HCT116 (cell line): Measurements from ENCODE around the gene PGAP3. TPM values are rescaled to one million over a fixed set of nuclear protein-coding genes. Genes with fewer than 3 reads are reported as not detected.

Source experiments
- ATAC-seq: fragments of 200-7000 bp; cut with Tn5 transposase; 2 replicates; pipeline ENCODE4 v1.9.1; 2020; ENCODE audit warnings: mild to moderate bottlenecking, moderate library complexity
- BruUV-seq: library from RNA; stranded (reverse); fragments of 400-500 nt; replicated peaks from 2 replicates; lab custom pipeline; 2021; lab: Mats Ljungman, UMichigan
- CTCF ChIA-PET: fragments of 300-600 bp; sonication (Branson Sonifier 250); formaldehyde crosslinking; loops from one replicate; lab custom pipeline; 2021; ENCODE audit warnings: antibody characterized with exemption; lab: Charles Lee
- POLR2A ChIA-PET: fragments of 300-600, 350-600 bp; sonication (Branson Sonifier 250); formaldehyde crosslinking; loops from one replicate; lab custom pipeline; 2021; ENCODE audit warnings: antibody characterized with exemption; lab: Charles Lee
- RAD21 ChIA-PET, 2 experiments: fragments of 300-600 bp; sonication (Branson Sonifier 250); formaldehyde crosslinking; loops; one replicate each; lab custom pipeline; 2023; ENCODE audit warnings: low total read pairs in 2 of 2; ENCODE audit not compliant: uncharacterized antibody in 2 of 2, unreplicated experiment in 2 of 2, low non-redundant PET in 1 of 2; lab: Charles Lee
- DNase-seq: peaks from one replicate; pipeline ENCODE4 v3.0.0-alpha.2; 2010; ENCODE audit warnings: low read depth, low spot score
- H2AFZ ChIP-seq: fragments of 200-600 bp; shearing (Covaris generic), sonication (generic); 2 replicates; pipeline ENCODE4 v1.6.1; 2017; ENCODE audit warnings: low read depth, mixed run types, mixed read lengths, antibody characterized with exemption, low read length; ENCODE audit not compliant: poor library complexity, severe bottlenecking
- H3K27ac ChIP-seq: 2 replicates; pipeline ENCODE4 v1.5.1; 2012; ENCODE audit warnings: low read depth, low read length
- H3K27me3 ChIP-seq: fragments of 200-600 bp; sonication (generic); 2 replicates; pipeline ENCODE4 v1.6.1; 2016; ENCODE audit warnings: mixed run types, low read length, mixed read lengths; ENCODE audit not compliant: insufficient read depth
- H3K36me3 ChIP-seq, 2 experiments: fragments of 200-500 bp in 1 of 2; fragments of 200-600 bp in 1 of 2; sonication (Bioruptor generic) in 1 of 2; sonication (generic) in 1 of 2; 2 replicates each; pipeline versions ENCODE4 v1.5.1 to v1.6.1; 2014 to 2016; ENCODE audit warnings: low read length in 2 of 2, inconsistent platforms in 1 of 2, mixed read lengths in 1 of 2, mixed run types in 1 of 2; ENCODE audit not compliant: insufficient read depth in 2 of 2, control insufficient read depth in 1 of 2
- H3K4me1 ChIP-seq, 2 experiments: fragments of 200-600 bp in 1 of 2; sonication (generic) in 1 of 2; 2 replicates each; pipeline versions ENCODE4 v1.5.1 to v1.6.1; 2012 to 2017; ENCODE audit warnings: low read length in 2 of 2, inconsistent platforms in 1 of 2, mild to moderate bottlenecking in 1 of 2, mixed read lengths in 1 of 2, mixed run types in 1 of 2, moderate library complexity in 1 of 2; ENCODE audit not compliant: insufficient read depth in 2 of 2, control insufficient read depth in 1 of 2
- H3K4me2 ChIP-seq: fragments of 200-600 bp; sonication (generic); 2 replicates; pipeline ENCODE4 v1.6.1; 2017; ENCODE audit warnings: mixed run types, low read length, mixed read lengths
- H3K4me3 ChIP-seq, 2 experiments: fragments of 200-600 bp in 1 of 2; sonication (generic) in 1 of 2; replicated peaks in 1 of 2; 2 replicates each; pipeline ENCODE4 v1.5.1; 2011 to 2016; ENCODE audit warnings: low read length in 2 of 2, control low read depth in 1 of 2, low read depth in 1 of 2, mild to moderate bottlenecking in 1 of 2, mixed read lengths in 1 of 2, mixed run types in 1 of 2
- H3K79me2 ChIP-seq: fragments of 200-600 bp; sonication (generic); 2 replicates; pipeline ENCODE4 v1.6.1; 2017; ENCODE audit warnings: mild to moderate bottlenecking, mixed run types, low read length, moderate library complexity, mixed read lengths; ENCODE audit not compliant: insufficient read depth
- H3K9ac ChIP-seq: fragments of 200-600 bp; sonication (generic); 2 replicates; pipeline ENCODE4 v1.6.1; 2016; ENCODE audit warnings: low read length, mixed read lengths
- H3K9me2 ChIP-seq: fragments of 200-600 bp; sonication (generic), shearing (Covaris generic); 2 replicates; pipeline ENCODE4 v1.6.1; 2017; ENCODE audit warnings: mixed run types, mild to moderate bottlenecking, moderate library complexity; ENCODE audit not compliant: insufficient read depth
- H3K9me3 ChIP-seq, 2 experiments: fragments of 200-500 bp in 1 of 2; fragments of 200-600 bp in 1 of 2; sonication (Bioruptor generic) in 1 of 2; sonication (generic) in 1 of 2; 2 replicates each; pipeline ENCODE4 v1.6.1; 2014 to 2017; ENCODE audit warnings: low read length in 2 of 2, mixed read lengths in 2 of 2, inconsistent platforms in 1 of 2, low read depth in 1 of 2, mild to moderate bottlenecking in 1 of 2, mixed run types in 1 of 2, moderate library complexity in 1 of 2; ENCODE audit not compliant: control insufficient read depth in 1 of 2, insufficient read depth in 1 of 2
- H4K20me1 ChIP-seq: fragments of 200-600 bp; sonication (generic), shearing (Covaris generic); 2 replicates; pipeline ENCODE4 v1.6.1; 2017; ENCODE audit warnings: mixed run types, mild to moderate bottlenecking, moderate library complexity; ENCODE audit not compliant: insufficient read depth
- ATF3 ChIP-seq: IDR thresholded peaks from 2 replicates; pipeline ENCODE4 v1.6.1; 2012
- CBX3 ChIP-seq: IDR thresholded peaks from 2 replicates; pipeline ENCODE4 v1.6.1; 2012; ENCODE audit warnings: low read depth
- CEBPB ChIP-seq: IDR thresholded peaks from 2 replicates; pipeline ENCODE4 v1.6.1; 2012; ENCODE audit warnings: low read depth
- CTCF ChIP-seq, 3 experiments: fragments of 200-600 bp in 1 of 3; sonication (generic) in 1 of 3; IDR thresholded peaks in 2 of 3; conservative IDR thresholded peaks in 1 of 3; 2 replicates each; pipeline ENCODE4 v1.5.1; 2012 to 2017; ENCODE audit warnings: low read depth in 2 of 3, low read length in 2 of 3, antibody characterized with exemption in 1 of 3, borderline replicate concordance in 1 of 3, control low read depth in 1 of 3, mild to moderate bottlenecking in 1 of 3, mixed read lengths in 1 of 3, mixed run types in 1 of 3, moderate library complexity in 1 of 3; ENCODE audit not compliant: insufficient read depth in 1 of 3
- EGR1 ChIP-seq: IDR thresholded peaks from 2 replicates; pipeline ENCODE4 v1.6.1; 2012; ENCODE audit warnings: low read depth
- EZH2 ChIP-seq: fragments of 200-600 bp; sonication (generic); IDR thresholded peaks from 2 replicates; pipeline ENCODE4 v1.6.1; 2017; ENCODE audit warnings: antibody characterized with exemption, mixed run types
- EZH2phosphoT487 ChIP-seq: fragments of 200-600 bp; IDR thresholded peaks from 2 replicates; pipeline ENCODE4 v1.6.1; 2018; ENCODE audit warnings: antibody characterized with exemption, borderline replicate concordance
- FOSL1 ChIP-seq: IDR thresholded peaks from 2 replicates; pipeline ENCODE4 v1.6.1; 2012; ENCODE audit warnings: low read depth
- JUND ChIP-seq: IDR thresholded peaks from 2 replicates; pipeline ENCODE4 v1.6.1; 2012
- MAX ChIP-seq: IDR thresholded peaks from 2 replicates; pipeline ENCODE4 v1.6.1; 2012
- POLR2A ChIP-seq: IDR thresholded peaks from 2 replicates; pipeline ENCODE4 v1.7.0; 2011; ENCODE audit warnings: borderline replicate concordance; ENCODE audit not compliant: insufficient read depth, insufficient read length; ENCODE audit errors: extremely low read depth
- POLR2AphosphoS5 ChIP-seq: IDR thresholded peaks from 2 replicates; pipeline ENCODE4 v1.6.1; 2011; ENCODE audit warnings: mild to moderate bottlenecking, low read depth, low read length, moderate library complexity
- RAD21 ChIP-seq: IDR thresholded peaks from 2 replicates; pipeline ENCODE4 v1.6.1; 2012; ENCODE audit warnings: low read depth, mild to moderate bottlenecking
- SP1 ChIP-seq: IDR thresholded peaks from 2 replicates; pipeline ENCODE4 v1.6.1; 2012; ENCODE audit warnings: low read depth
- TCF7L2 ChIP-seq: IDR thresholded peaks from 2 replicates; pipeline ENCODE4 v1.7.0; 2011; ENCODE audit warnings: borderline replicate concordance, inconsistent platforms; ENCODE audit not compliant: insufficient read depth, insufficient read length; ENCODE audit errors: extremely low read depth
- intact Hi-C: fragments of 100-400 bp; cut with micrococcal nuclease; formaldehyde crosslinking; loops from 2 replicates; pipeline ENCODE4 v1.10.0; 2022
- total RNA-seq: library from RNA; stranded (reverse); gene quantifications from one replicate; pipeline ENCODE4 v1.2.1, GENCODE V29; 2021; ENCODE audit not compliant: unreplicated experiment

PGAP3 gene
- total RNA-seq, 1 experiment from 2014 or later: 15.2 TPM

- no peak for DNase-seq
- TSS peak; percentile 82 for BruUV-seq
- intact Hi-C loops: no loop called here
- no peaks in the 10 kb centered on the region for H3K36me3 ChIP-seq
- no peaks in the 10 kb centered on the region for H3K9me2 ChIP-seq
- H3K27me3 ChIP-seq: no peaks in the 10 kb centered on the region
- peak overlapping the region; percentile 49 for H2AFZ ChIP-seq
- CTCF ChIA-PET: interaction anchor here (1.1 to 1.3 kb wide), 2 partner anchors 32 to 64 kb away, joined by 4 to 7 read pairs; no protein-coding TSS in a partner anchor
- peaks cover 10 to 19% of the 10 kb centered on the region in 2 experiments; a peak in 3 of 4 replicates for H3K4me1 ChIP-seq
- peak overlapping the region; percentile 95 for H3K27ac ChIP-seq
- TF ChIP-seq ATF3: no peak
- no peak for TF ChIP-seq CEBPB
- TF ChIP-seq EZH2: no peak
- no peak for TF ChIP-seq POLR2A
- TF ChIP-seq POLR2AphosphoS5: no peak
- no peak for TF ChIP-seq CTCF (IDR thresholded peaks at IDR 0.05 in 2 of 3, conservative IDR thresholded peaks at IDR 0.05 in 1 of 3; ENCODE audit: borderline replicate concordance in 1 of 3, insufficient read depth in 1 of 3, low read depth in 2 of 3, low read length in 2 of 3)
- no peak for TF ChIP-seq CBX3
- TF ChIP-seq FOSL1: no peak
- no peak for TF ChIP-seq JUND
- TF ChIP-seq EZH2phosphoT487: no peak
- no peak for TF ChIP-seq SP1
- TF ChIP-seq MAX: no peak; the same call in 1 of the 2 replicates
- TF ChIP-seq EGR1: no peak
- no peak for TF ChIP-seq RAD21
- no peak for TF ChIP-seq TCF7L2
- TF ChIP-seq, all 23 proteins: peak for 0
- Histone ChIP-seq H3K9me3 (no peaks in the 10 kb centered on the region), H3K9ac (peak overlapping the region; percentile 77), H3K4me3 (peak overlapping the region; percentile 84 to 89), H4K20me1 (no peaks in the 10 kb centered on the region), H3K4me2 (peak overlapping the region; percentile 91), H3K79me2 (no peaks in the 10 kb centered on the region)
- ATAC-seq: no peak
- POLR2A ChIA-PET: interaction anchor here (1.2 kb wide), 1 partner anchor 11 kb away, joined by 7 read pairs; no protein-coding TSS in a partner anchor
- RAD21 ChIA-PET: no interaction called here
Observed at GRCh38 chr17:39687101-39687545, 734 bp downstream of the PGAP3 start.
